Measurements from ENCODE around the gene CARD11. TPM values are rescaled to one million over a fixed set of nuclear protein-coding genes. Genes with fewer than 3 reads are reported as not detected.

CARD11 gene
- total and polyA plus RNA-seq, 5 experiments from 2014 or later: 10.8 to 109 (median 40.2) TPM

DNA sequence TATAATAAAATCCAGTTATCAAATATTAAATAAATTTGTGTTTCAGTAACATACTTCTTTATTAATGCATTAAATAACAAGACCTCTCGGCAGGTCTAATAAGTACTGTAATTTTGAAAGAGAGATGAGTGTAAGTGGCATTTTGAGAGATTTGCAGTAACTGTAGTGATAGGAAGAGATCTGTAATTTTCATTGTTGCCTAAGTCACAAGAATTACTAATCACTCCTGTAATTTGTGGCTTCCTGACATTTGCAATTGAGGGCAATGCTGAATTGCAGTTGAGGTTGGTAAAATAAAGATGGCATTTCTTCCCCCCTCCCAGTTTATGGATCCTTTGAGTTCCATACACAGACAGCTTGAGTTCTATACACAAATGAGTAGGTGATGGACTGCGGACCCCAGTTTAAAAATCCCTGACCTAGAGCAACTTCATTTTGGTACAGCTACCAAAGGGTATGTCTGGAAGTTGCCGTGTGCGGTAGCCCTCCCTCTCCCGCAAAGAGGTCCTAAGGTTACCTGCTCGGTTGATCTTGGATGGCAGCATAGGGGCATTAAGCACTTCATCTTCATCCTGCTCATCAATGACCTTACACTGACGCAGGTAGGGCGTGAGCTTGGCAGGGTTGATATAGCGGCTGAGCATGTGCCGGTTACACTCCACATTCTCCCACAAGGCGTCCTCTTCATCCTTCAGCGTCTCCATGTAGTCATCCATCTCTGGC, 96.4 kb downstream of the CARD11 start:
- peak in 1 of 10 donors; percentile 57 for DNase-seq
- POLR2A ChIA-PET: no interaction called here
- peaks cover 24 to 92% (median 61%) of the 10 kb centered on the region in 3 donors for H3K36me3 Mint-ChIP-seq
- H3K9me3 Mint-ChIP-seq: peaks cover 0 to 9% (median 8%) of the 10 kb centered on the region in 9 donors
- no peaks in the 10 kb centered on the region for H3K27me3 Mint-ChIP-seq
- H3K27ac Mint-ChIP-seq: peak overlapping the region in 7 of 10 donors; percentile 20 to 74 (median 41)
- H3K4me3 Mint-ChIP-seq: no peak overlapping the region
- ATAC-seq: no peak
- H3K4me1 Mint-ChIP-seq: peaks cover 20 to 50% (median 42%) of the 10 kb centered on the region in 4 donors

DNA sequence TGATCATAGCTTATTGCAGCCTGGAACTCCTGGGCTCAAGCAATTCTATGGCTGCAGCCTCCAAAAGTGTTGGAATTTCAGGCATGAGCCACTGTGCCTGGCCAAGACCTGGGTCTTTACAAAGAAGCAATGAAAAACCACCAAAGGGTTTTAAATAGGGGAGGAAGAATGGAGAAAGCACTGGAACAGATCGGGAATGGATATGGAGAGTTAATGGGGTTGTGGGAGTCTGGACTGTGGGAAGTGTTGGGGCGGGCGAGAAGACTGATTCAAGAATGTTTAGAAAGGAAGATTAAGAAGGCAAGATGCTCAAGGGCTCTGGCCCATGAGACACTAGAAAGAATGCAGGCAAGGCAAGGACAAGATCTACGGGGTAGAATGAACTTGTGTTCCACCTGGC, 98.5 kb downstream of the CARD11 start:
- POLR2A ChIA-PET: no interaction called here
- peak overlapping the region in 7 of 10 donors; percentile 11 to 78 (median 39) for H3K27ac Mint-ChIP-seq
- DNase-seq: no peak

DNA sequence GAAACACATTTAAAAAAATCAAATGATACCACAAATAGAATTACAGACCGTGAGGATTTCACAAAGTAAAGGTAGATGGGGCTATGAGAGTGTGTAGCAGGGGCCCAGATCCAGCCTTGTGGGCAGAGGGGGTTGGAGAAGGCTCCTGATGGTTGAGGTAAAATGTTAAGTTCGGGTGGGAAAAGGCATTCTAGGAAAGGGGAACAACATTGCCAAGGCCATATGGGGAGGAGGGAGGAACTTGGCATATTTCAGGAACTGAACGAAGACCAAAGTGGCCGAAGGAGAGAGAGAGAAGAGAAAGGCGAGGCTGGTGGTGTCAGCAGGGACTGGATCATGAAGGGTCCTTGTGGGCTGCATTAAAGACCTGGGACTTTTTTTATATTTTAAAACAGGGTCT, 98.9 kb downstream of the CARD11 start:
- Mint-ChIP-seq H3K27me3 (no peaks in the 10 kb centered on the region), H3K4me1 (peaks cover 21 to 40% (median 33%) of the 10 kb centered on the region in 4 donors), H3K36me3 (peaks cover 9 to 95% (median 44%) of the 10 kb centered on the region in 3 donors), H3K9me3 (peaks cover 0 to 1% (median 0%) of the 10 kb centered on the region in 9 donors), H3K4me3 (no peak overlapping the region), H3K27ac (peak overlapping the region in 6 of 10 donors; percentile 6 to 80 (median 46))
- POLR2A ChIA-PET: no interaction called here
- DNase-seq (peak in 1 of 10 donors; percentile 3), ATAC-seq (no peak)

More for the DNA sequence above, 98.5 kb downstream of the CARD11 start:
- peaks cover 0 to 2% (median 0%) of the 10 kb centered on the region in 9 donors for H3K9me3 Mint-ChIP-seq
- no peaks in the 10 kb centered on the region for H3K27me3 Mint-ChIP-seq
- ATAC-seq: no peak
- H3K4me3 Mint-ChIP-seq: no peak overlapping the region
- H3K36me3 Mint-ChIP-seq: peaks cover 11 to 92% (median 46%) of the 10 kb centered on the region in 3 donors
- peaks cover 21 to 40% (median 36%) of the 10 kb centered on the region in 4 donors for H3K4me1 Mint-ChIP-seq

DNA sequence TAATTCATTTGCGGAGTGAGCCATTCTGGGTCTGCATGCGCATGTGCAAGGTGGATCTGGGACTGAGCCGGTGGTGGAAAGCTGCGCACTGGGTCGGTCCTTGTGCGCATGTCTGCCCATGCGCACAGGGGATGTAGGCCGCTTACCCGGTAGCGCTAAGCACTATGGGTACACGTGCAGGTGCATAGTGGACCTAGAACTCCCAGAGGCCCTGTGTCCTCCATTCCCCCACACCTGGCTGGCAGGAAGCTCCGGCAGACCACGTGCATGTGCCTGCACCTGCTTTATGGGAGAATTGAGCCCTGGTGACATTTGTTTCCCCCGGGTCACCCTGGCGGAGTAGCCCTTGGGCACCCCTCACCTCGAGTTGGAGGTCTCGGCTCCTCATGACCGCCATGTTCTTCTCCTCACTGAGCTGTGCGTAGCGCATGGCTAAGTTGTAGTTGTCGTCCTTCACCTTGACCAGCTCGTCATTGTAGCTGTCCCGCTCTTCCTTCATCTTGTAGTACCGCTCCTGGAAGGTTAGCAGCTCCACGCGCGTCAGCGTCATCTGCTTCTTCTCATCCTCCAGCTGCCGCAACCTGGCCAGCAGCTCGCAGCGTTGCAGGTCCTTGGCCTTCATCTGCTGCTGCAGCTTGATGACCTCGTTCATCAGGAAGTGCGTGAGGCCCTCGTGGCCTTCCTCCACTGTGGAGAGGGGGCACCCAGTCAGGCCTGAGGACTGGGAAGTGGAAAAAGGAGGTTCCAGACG, 99.6 kb downstream of the CARD11 start:
- H3K27me3 Mint-ChIP-seq: no peaks in the 10 kb centered on the region
- H3K4me3 Mint-ChIP-seq: no peak overlapping the region
- ATAC-seq: no peak
- no peaks in the 10 kb centered on the region for H3K9me3 Mint-ChIP-seq
- POLR2A ChIA-PET: interaction anchor here (0.6 to 0.7 kb wide), 2 partner anchors 16 to 1004 kb away, joined by 3 to 4 read pairs; no protein-coding TSS in a partner anchor
- H3K4me1 Mint-ChIP-seq: peaks cover 22 to 34% (median 29%) of the 10 kb centered on the region in 4 donors
- H3K36me3 Mint-ChIP-seq: peaks cover 9 to 95% (median 44%) of the 10 kb centered on the region in 3 donors
- H3K27ac Mint-ChIP-seq: peak overlapping the region in 4 of 10 donors; percentile 6 to 79 (median 48)
- DNase-seq: peak in 1 of 10 donors; percentile 45

DNA sequence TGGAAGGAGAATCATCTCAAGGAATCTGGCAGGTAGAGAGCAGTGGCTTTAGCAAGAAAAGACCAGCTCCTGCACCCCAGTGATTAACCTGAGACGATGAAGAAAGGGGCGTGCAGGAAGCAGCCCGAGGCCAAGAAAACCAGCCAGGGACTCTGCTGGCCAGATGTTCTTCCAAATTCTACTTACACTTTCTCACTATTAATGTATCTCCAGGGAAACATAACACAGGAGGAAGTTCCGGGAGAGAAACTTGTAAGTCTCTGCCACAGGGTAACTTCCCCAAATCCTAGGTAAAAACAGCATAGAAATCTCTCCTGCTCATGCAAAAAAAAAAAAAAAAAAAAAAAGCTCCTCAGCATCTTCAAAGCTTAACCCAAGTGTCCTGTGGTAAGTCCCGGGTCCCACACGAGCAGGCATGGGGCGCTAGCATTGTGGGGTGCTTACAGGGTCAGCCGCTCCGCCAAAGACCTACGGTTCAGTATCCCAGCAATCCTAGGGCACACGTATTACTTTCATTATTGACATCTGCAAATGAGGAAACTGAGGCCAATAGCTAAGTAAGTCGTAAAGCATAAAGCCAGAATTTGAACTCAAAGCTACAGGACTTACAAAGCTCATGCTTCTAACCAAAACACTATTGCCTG, 102.3 kb downstream of the CARD11 start:
- peaks cover 9 to 93% (median 42%) of the 10 kb centered on the region in 3 donors for H3K36me3 Mint-ChIP-seq
- DNase-seq (peak in 1 of 10 donors; percentile 28), ATAC-seq (no peak)
- no peaks in the 10 kb centered on the region for H3K9me3 Mint-ChIP-seq
- no peak overlapping the region for H3K4me3 Mint-ChIP-seq
- peak overlapping the region in 9 of 10 donors; percentile 41 to 82 (median 66) for H3K27ac Mint-ChIP-seq
- no peaks in the 10 kb centered on the region for H3K27me3 Mint-ChIP-seq
- H3K4me1 Mint-ChIP-seq: peaks cover 13 to 26% (median 23%) of the 10 kb centered on the region in 4 donors
- POLR2A ChIA-PET: interaction anchor here (0.5 to 0.7 kb wide), 3 partner anchors 10 to 1199 kb away, joined by 4 to 8 read pairs (median 4); no protein-coding TSS in a partner anchor

DNA sequence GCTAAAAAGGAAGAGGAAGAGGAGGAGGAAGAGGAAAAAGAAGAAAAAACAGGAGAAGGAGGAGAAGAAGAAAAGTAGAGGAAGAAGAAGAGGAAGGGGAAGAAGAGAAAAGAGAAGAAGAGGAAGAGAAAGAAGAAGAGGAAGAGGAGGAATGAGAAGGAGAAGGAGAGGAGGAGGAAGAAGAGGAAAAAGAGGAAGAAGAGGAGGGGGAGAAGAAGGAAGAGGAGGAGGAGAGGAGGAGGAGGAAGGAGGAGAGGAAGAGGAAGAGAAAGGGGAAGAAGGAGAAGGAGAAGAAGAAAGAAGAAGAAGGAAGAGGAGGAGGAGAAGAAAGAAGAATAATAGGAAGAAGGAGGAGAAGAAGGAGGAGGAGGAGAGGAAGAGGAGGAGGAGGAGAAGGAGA, 103.2 kb downstream of the CARD11 start:
- ATAC-seq: no peak
- Mint-ChIP-seq H3K4me1 (peaks cover 13 to 26% (median 23%) of the 10 kb centered on the region in 4 donors), H3K4me3 (no peak overlapping the region), H3K9me3 (no peaks in the 10 kb centered on the region), H3K36me3 (peaks cover 5 to 92% (median 44%) of the 10 kb centered on the region in 3 donors), H3K27me3 (no peaks in the 10 kb centered on the region), H3K27ac (peak overlapping the region in 9 of 10 donors; percentile 40 to 82 (median 67))
- no peak for DNase-seq
- POLR2A ChIA-PET: no interaction called here

DNA sequence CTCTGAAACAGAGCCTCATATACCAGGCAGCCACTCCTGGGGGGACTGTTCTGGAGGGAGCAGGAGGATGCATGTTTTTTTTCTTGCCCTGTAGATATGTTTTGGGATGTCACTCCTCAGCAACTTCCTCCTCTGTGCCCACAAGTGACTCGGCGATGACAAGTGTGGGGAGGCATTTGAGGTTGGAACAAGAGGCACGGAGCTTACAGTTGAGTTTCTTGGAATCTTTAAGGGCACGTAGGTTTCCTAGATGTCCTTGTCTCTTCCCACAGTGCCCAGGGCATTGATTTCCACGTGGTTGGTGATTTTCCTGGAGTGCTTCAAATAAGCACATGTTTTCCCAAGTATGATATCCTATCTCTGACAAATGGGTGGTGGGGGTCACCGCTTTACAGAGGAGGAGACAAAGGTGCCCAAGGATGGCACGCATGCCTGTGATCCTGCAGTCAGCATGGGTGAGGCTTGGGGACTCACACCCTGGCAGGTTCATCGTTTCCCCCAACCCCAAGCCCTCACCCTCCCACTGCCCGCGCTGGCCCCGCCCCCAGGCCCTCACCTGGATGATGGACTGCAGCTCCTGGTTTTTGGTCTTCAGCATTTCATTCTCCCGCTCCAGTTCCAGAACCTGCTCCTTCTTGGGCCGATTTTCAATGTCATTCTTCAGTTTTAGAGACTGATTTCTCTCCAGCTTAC, 104.3 kb downstream of the CARD11 start:
- Mint-ChIP-seq H3K27me3 (no peaks in the 10 kb centered on the region), H3K27ac (peak overlapping the region in 7 of 10 donors; percentile 8 to 81 (median 56)), H3K4me3 (no peak overlapping the region), H3K9me3 (no peaks in the 10 kb centered on the region), H3K36me3 (peaks cover 5 to 92% (median 35%) of the 10 kb centered on the region in 3 donors), H3K4me1 (peaks cover 11 to 22% (median 15%) of the 10 kb centered on the region in 4 donors)
- POLR2A ChIA-PET: interaction anchor here (0.8 kb wide), 1 partner anchor 40 kb away, joined by 3 read pairs; no protein-coding TSS in a partner anchor
- no peak for ATAC-seq
- DNase-seq: peak in 1 of 10 donors; percentile 13

DNA sequence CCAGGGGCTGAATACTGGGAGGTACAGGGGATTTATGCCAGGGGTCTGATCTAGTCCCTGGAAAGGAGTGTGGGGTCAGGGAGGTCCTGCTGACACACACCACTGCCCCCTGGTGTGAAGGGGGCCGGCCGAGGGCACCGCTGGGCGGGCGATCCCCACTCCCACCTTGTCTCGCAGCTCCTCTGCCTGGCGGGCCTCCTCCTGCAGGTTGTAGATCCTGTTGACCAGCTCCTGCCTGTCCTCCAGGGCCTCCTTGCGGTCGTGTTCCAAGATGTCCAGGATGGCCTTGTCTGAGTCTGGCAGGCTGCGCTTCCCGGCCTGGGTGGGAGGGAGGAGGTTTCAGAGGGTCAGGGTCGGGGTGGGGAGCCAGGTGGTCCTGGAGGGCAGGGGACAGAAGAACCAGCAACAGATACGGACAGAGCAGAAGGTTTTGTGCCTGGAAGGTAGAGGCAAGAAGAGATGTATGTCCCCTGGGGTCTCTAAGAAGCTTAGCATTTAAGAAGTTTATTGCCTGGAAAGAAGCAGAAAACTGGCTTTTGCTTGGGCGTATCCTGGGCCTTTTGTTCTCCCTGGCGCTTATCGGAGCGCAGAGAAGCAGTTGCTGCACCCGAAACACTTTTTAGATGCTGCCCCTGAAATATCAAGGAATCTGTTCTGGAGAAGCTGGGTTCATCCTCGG, 105.0 kb downstream of the CARD11 start:
- DNase-seq (peak in 1 of 10 donors; percentile 38), ATAC-seq (no peak)
- H3K4me3 Mint-ChIP-seq: no peak overlapping the region
- H3K4me1 Mint-ChIP-seq: peaks cover 11 to 22% (median 15%) of the 10 kb centered on the region in 4 donors
- H3K9me3 Mint-ChIP-seq: no peaks in the 10 kb centered on the region
- H3K36me3 Mint-ChIP-seq: peaks cover 5 to 92% (median 29%) of the 10 kb centered on the region in 3 donors
- no peaks in the 10 kb centered on the region for H3K27me3 Mint-ChIP-seq
- H3K27ac Mint-ChIP-seq: peak overlapping the region in 3 of 10 donors; percentile 8 to 31 (median 11)
- POLR2A ChIA-PET: interaction anchor here (0.8 kb wide), 1 partner anchor 41 kb away, joined by 3 read pairs; no protein-coding TSS in a partner anchor

DNA sequence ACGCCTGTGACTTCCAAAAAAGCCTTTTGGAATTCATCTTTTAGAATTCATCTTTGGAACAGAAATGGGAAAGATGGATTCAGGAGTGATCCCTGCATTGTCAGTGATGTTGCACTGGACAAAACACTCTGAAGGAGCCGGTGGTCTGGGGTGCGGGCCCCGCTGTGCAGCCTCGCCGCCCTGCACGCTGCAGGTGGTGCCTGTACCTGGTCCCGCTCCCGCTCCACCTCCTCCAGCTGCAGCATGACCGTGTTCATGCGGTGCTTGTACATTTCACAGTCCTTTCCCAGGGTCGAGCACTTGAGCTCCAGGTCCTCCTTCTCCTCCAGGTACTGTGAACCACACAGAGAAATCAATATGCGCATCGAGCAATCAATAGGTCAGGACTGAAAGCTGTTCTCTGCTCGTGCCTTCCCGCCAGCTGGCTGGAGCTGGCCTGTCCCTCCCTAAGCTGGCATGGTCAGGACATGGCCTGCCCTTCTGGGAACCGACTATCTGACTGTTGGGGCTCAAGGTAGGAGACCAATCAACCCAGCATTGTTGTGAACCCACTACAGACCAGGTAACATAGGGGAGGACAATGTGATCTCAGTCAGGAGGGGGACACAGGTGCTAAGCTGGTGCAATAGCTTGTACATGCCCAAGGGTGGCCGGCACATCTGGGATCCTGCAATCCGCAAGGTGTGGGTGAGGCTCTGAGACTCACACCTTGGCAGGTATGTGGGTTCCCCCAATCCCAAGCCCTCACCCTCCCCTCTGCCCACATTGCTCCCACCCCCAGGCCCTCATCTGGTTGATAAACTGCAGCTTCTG, 105.8 kb downstream of the CARD11 start:
- POLR2A ChIA-PET: no interaction called here
- H3K27ac Mint-ChIP-seq: peak overlapping the region in 1 of 10 donors; percentile 31
- H3K4me1 Mint-ChIP-seq: peaks cover 10 to 21% (median 14%) of the 10 kb centered on the region in 4 donors

DNA sequence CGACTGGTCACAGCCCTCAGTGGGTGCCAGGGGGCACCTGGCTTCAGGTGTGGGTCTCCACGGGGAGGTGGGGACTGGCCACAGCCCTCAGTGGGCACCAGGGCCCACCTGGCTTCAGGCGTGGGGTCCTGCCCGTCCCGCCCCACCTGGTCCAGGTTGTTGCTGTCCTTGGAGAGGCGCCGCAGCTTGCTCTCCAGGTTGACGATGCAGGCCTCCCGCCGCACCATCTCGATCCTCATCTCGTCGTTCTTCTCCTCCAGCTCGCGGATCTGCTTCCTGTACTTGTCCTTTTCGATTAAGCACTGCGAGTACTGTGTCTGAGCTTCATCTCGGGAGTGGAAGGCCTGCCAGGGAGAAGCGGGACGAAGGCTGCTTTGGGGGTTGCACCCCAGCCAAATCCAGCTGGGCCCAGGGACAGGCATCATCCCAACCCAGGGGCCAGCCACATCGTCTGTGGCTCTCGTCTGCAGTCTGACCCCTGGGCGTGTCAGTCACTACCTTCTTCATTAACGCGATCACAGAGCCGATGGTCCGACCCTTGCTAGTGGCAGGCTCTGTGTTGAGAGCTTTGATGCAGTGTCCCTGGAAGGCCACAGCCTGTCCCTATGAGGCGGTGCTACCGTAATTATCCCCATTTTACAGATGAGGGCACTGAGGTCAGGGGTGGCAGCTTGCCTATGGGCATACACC, 106.6 kb downstream of the CARD11 start:
- Mint-ChIP-seq H3K9me3 (no peaks in the 10 kb centered on the region), H3K4me3 (no peak overlapping the region), H3K36me3 (peaks cover 0 to 94% (median 27%) of the 10 kb centered on the region in 3 donors), H3K27ac (peak overlapping the region in 3 of 10 donors; percentile 19 to 86 (median 40)), H3K27me3 (no peaks in the 10 kb centered on the region), H3K4me1 (peaks cover 1 to 15% (median 11%) of the 10 kb centered on the region in 4 donors)
- DNase-seq (peak in 1 of 10 donors; percentile 50), ATAC-seq (no peak)
- POLR2A ChIA-PET: no interaction called here

More for the DNA sequence above, 105.8 kb downstream of the CARD11 start:
- Mint-ChIP-seq H3K9me3 (no peaks in the 10 kb centered on the region), H3K4me3 (no peak overlapping the region), H3K27me3 (no peaks in the 10 kb centered on the region), H3K36me3 (peaks cover 4 to 94% (median 27%) of the 10 kb centered on the region in 3 donors)
- DNase-seq (peak in 1 of 10 donors; percentile 40), ATAC-seq (no peak)

All from naive thymus-derived CD8-positive, alpha-beta T cell (primary cell).